NAMALWA (cell line): ENCODE data around the gene OCEL1.

Experiments used
- DNase-seq: peaks from one replicate; pipeline ENCODE4 v3.0.0-alpha.2; 2015; ENCODE audit warnings: low spot score

Gene OCEL1

GRCh38 chr19:17210296-17210695, 15.7 kb upstream of the OCEL1 start:
- DNase-seq, result no peak

DNA sequence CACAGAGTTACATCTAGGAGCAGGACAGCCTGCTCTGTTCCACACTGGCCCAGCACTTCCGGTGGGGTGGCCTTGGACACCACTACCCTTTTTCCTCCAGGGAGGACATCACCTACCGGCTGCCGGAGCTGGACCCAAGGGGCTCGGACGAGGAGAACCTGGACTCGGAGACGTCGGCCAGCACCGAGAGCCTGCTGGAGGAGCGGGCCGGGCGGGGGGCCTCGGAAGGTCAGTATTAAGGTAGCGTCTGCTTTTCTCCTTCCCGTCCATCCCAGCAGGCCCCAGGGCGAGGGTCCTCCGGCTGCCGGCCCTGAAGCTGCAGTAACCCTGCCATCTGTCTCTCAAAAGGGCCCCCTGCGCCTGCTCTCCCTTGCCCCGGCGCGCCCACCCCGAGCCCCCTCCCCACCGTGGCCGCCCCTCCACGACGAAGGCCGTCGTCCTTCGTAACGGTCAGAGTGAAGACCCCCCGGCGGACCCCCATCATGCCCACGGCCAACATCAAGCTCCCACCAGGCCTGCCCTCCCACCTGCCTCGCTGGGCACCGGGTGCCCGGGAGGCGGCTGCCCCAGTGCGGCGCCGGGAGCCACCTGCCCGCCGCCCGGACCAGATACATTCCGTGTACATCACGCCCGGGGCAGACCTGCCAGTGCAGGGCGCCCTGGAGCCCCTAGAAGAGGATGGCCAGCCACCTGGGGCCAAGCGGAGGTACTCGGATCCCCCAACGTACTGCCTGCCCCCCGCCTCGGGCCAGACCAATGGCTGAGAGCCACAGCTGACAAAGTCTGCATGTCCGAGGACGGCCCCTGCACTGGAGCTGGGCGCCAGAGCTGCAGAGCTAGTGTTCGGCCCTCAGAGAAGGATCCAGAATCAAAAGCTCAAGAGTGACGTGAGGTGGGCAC, 14.2 kb upstream of the OCEL1 start:
- no peak for DNase-seq

GRCh38 chr19:17213334-17213733, 12.7 kb upstream of the OCEL1 start:
- DNase-seq, result no peak

GRCh38 chr19:17214508-17215126, 11.4 kb upstream of the OCEL1 start:
- peak; percentile 10 for DNase-seq

DNA sequence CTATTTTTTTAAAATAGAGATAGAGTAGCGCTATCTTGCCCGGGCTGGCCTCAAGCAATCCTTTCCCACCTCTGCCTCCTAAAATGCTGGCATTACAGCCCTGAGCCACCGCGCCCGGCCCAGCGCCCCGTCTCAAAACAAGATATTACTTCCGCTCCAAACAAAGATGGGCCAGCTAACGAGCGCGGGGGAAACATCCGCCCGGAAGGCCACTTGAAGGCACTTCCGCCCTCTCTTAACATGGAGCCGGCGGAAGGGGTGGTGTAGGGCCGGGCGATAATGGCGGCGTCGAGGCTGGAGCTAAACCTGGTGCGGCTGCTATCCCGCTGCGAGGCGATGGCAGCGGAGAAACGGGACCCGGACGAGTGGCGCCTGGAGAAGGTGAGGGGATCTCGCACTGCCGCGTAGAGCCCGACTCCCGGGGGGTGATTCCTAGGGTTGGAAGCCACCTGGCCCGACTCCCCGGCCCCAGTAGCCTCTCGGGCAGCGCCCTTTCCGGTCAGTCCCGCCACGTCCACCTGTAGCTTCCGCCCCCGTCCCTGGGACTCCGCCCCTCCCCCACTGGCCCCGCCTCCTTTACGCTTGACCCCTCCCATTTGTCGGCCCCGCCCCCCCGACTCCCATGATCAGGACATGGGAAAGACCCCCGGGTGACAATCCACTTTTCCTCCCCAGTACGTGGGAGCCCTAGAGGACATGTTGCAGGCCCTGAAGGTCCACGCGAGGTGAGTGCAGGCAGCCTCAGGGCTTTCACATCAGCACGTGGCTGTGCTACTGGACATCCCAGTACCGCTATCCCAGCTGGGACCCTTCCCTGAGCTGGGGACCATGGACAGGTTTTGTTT, 10.7 kb upstream of the OCEL1 start, which contains the start of gene USE1:
Gene USE1, plus strand, starts transcription at position 231 of the 845 bp plus-strand sequence. Its CDS starts 49 bp downstream, at position 280.
- peak; percentile 95 for DNase-seq

DNA sequence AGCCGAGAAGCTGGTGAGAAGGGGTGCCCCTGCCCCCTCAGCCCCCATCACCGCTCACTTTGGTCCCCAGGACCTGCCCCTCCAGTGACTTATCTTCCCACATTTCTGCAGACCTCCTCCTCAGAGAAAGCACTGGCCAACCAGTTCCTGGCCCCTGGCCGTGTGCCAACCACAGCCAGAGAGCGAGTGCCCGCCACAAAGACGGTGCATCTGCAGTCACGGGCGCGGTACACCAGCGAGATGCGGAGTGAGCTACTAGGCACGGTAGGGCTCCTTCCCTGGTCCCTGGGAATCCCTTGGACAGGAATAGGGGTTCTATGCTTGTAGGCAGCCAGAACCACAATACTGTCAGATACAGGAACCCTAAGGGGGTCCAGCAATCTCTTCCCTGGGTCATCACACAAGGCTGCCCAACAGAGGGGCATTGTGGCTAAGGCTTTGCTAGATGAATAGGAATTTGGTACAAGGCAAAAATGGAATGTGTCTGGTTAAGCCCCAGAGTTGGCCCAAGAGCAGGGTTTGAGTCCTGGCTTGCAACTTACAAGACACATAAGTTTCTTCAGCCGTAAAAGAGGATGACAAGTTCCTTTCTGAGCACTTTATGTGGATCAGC, 9.9 kb upstream of the OCEL1 start:
- peak; percentile 15 for DNase-seq

GRCh38 chr19:17219286-17219685, 6.7 kb upstream of the OCEL1 start:
- DNase-seq, result no peak

- DNase-seq, result no peak
Observed at GRCh38 chr19:17220207-17220758, 5.7 kb upstream of the OCEL1 start.

- DNase-seq, result no peak
Observed at GRCh38 chr19:17225053-17225452, 973 bp upstream of the OCEL1 start.

GRCh38 chr19:17227798-17228367, 1.9 kb downstream of the OCEL1 start:
- no peak for DNase-seq

- no peak for DNase-seq
Observed at GRCh38 chr19:17229890-17230289, 3.9 kb downstream of the OCEL1 start.

GRCh38 chr19:17232258-17232657, 6.2 kb downstream of the OCEL1 start:
- no peak for DNase-seq

DNA sequence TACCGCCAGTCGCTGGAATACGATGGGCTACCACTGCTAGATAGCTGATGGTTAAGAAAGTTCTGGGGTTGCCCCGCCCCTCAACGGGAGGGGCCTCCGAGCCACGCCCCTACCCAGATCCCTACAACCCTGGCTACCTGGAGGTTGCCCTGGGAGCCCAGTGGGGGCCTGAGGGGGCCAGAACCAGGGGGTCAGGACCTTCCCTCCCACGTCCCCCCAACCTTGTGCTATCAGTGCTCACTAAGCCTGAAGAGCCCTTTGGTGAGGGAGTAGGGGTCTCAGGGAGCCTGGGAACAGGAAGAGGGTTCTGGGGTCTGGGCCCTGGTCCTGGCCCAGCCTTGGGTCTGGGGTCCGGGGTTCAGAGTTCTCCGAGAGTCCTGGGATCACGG, 8.9 kb downstream of the OCEL1 start:
- peak; percentile 66 for DNase-seq

DNA sequence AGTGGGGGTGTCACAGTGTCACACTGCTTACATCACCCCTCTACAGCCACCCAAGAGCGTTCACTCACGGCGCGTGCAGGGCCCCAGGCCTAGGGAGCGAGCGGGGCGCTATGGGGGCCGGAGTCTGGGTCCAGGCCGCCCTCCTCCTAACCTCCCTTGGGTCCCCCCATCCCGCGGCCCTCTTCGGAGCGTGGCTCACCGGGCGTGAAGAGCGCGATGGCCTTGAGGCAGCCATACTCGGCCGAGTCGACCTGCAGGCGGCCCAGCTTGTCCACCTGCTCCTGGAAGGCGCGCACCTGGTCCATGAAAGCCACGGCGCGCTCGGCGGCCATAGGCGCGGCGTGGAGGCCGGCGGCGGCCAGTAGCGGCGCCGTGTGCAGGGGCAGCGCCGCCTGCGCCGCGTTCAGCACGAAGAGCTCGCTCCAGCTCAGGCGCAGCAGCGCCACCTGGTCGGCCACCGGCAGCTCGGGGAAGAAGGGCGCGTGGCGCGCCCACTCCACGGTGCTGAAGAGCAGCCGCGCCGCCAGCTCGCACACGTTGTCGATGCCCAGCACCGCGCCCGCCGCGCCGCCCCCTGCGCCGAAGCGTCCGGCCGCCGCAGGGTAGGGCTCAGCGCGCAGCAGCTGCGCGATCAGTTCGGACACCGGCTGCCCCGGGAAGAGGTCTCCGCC, 9.4 kb downstream of the OCEL1 start:
- DNase-seq, result peak; percentile 79

GRCh38 chr19:17235971-17236777, 10.1 kb downstream of the OCEL1 start:
- no peak for DNase-seq

DNA sequence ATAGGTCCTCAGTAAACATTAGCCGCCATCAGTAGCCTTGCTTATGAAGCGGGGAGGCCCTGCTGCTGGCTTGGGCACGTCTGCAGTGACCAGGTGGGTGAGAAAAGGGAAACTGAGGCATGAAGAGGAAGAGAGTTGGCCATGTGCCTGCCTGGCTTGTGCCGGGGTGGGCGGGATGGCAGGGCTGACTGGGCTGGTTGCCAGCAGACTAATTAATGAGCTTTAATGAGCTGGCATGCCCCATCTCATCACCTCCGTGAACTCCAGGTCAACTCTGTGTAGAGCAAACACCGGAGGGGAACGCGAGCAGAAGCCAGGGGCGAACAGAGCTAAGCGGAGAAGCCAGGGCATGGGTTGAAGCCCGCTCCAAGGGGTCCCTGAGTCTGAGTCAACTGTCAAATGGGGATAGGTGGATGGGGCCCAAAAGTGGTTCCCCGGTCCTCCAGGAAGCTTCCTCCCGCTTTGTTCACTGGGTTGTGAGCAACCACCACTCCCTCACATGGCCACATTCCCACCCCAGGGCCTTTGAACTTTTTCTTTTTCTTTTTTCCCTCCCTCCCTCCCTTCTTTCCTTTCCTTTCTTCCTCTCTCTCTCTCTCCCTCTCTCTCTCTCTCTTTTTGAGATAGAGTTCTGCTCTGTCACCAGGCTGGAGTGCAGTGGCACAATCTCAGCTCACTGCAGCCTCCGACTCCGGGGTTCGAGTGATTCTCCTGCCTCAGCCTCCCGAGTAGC, 11.0 kb downstream of the OCEL1 start:
- peak; percentile 33 for DNase-seq

- no peak for DNase-seq
Observed at GRCh38 chr19:17237747-17238706, 12.0 kb downstream of the OCEL1 start.
